ENCODE results near the gene PFN4.

Gene PFN4

GRCh38 chr2:24076849-24077534 lies 46.1 kb downstream of the PFN4 start:
- DNase-seq = no peak

DNA sequence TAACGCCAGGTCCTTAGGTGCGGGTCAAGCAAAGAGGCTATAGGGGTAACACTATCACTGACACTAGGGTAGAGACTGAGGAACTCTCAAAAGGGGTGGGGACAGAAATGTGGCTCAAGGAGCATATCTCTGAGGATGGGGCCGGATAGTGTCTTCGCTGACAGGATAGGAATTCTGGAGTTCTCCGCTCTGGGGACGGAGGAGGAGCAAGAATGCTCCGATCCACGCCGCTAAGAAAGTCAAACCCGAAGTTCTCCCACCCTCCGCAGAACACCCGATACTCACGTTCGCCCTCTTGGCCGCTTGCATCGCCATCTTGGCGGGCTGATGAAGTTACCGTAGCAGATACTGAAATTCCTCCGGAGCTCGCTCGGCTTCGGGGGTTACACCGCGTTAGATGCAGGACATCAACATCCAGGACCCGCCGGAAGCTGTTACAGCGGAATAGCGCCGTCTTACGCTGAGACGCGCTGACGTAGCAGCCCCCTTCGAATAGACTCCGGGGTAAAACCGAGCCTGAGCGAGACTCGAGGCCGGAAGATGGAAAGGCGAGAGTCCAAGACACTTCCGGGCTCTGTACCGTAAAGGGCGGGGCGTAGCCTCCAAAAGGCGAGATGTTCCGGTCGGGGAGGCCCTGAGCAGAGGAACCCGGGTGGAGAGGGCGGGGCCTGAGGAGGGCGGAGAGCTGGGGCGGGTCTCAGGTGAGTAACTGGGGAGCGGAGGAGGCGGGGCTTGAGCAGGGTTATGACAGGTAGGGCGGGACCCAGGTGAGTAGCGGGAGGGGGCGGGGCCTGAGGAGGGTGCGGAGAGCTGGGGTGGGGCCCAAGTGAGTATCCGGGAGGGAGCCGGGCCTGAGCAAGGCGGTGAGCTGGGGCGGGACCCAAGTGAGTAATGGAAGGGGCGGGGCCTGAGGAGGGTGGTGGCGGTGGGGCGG lies 47.0 kb downstream of the PFN4 start, which contains the start of gene SF3B6:
SF3B6 (minus strand) TSS at position 412 of the 934 bp plus-strand sequence; CDS start at position 315, 97 bp downstream.
- DNase-seq = peak; percentile 94 to 99

GRCh38 chr2:24075259-24075658 lies 47.9 kb downstream of the PFN4 start:
- no peak for DNase-seq

- no peak for DNase-seq
These were observed 49.3 kb downstream of the PFN4 start for GRCh38 chr2:24073816-24074215.

DNA sequence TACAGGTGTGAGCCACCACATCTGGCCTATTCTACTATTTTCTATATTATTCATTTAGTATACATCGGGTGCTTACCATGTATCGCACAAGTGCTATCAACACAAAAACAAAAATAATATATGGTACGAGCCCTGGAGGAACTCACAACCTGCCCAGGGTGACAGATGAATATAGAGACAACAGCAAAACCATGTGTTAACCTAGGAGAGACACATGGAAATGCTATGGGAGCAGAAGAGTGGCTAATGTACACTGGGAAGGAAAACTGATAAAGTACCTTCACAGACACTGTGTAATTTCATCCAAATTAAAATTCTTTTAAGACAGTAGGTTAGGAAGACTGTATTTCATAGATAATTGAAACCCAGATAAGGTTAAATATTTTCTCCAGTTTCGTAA lies 50.9 kb downstream of the PFN4 start:
- DNase-seq = no peak

- no peak for DNase-seq
These were observed 57.8 kb downstream of the PFN4 start for GRCh38 chr2:24065341-24065740.

Data from NCI-H446 (cell line).